ENCODE results near the gene BRIP1. TPM values are rescaled to one million over a fixed set of nuclear protein-coding genes. Genes with fewer than 3 reads are reported as not detected.

BRIP1 gene
- total and polyA plus RNA-seq, 10 of the 15 experiments (the other 5 are each of a cell fraction or from before 2014, with no cell fraction given), result 4.0 to 24.2 (median 12.8) TPM

DNA sequence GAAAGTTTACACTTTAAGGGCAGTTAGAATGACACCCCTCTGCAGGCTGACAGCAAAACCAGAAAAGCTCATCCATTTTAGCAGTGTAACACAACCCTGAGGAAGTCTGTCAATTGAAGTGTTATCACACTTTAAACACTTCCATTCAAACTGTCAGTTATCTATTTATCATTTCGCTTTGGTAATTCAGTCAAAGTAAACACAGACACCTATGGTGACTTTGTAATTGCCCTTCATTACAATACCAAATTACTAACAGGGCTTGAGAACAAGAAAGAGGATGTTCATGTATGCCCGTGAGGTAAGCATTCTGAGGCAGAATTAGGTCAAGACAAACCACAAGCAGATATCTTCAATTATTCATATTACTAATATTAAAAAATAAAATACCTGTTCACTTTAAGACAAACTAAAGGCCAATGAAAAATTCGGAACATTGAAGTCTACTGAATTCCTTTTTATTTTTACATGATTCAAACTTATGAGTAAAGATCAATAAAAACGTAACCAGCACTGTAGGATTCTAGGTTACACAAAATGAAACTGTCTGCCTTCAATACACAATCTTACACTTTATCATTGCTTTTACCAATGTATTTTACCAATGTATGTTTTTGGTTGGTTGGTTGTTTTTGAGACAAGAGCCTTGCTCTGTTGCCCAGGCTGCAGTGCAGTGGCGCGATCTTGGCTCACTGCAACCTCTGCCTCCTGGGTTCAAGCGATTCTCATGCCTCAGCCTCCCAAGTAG, 57.1 kb downstream of the BRIP1 start:
- RAD21 ChIA-PET (ENCODE audit: unreplicated experiment), result interaction anchor here (1.0 to 1.6 kb wide), 7 partner anchors 9 to 30 kb away, joined by 3 to 9 read pairs (median 3); no protein-coding TSS in a partner anchor
- no peak overlapping the region for H3K4me3 ChIP-seq
- peaks cover 0 to 4% of the 10 kb centered on the region in 2 experiments; a peak in 3 of 4 replicates for H3K36me3 ChIP-seq (ENCODE audit: control insufficient read depth in 2 of 2, insufficient read depth in 2 of 2, low read length in 1 of 2)
- intact Hi-C loops (cut with micrococcal nuclease; ENCODE audit: unreplicated experiment), result no loop called here
- H3K4me2 ChIP-seq (ENCODE audit: control insufficient read depth, insufficient read depth), result no peak overlapping the region
- no peaks in the 10 kb centered on the region for H3K9me3 ChIP-seq (replicated peaks; ENCODE audit: control insufficient read depth, insufficient read depth, low read length)
- no TSS peak for BruUV-seq (replicated peaks)
- FAIRE-seq (peak; percentile 68), DNase-seq (ENCODE audit: low read depth, low spot score) (no peak), ATAC-seq (peak; percentile 63; the same call in 2 of the 3 replicates)
- peak overlapping the region; percentile 46 for H2AFZ ChIP-seq (ENCODE audit: control insufficient read depth, low read depth, low read length)
- peak overlapping the region; percentile 15; the same call in 1 of the 2 replicates for H3K27ac ChIP-seq (ENCODE audit: control insufficient read depth, insufficient read depth)
- POLR2A ChIA-PET, result interaction anchor here (0.8 to 1.0 kb wide), 3 partner anchors 8 to 76 kb away, joined by 3 to 5 read pairs (median 4); no protein-coding TSS in a partner anchor
- CTCF ChIA-PET, result interaction anchor here (0.9 to 1.9 kb wide), 3 partner anchors 10 to 30 kb away, joined by 4 to 6 read pairs (median 5); no protein-coding TSS in a partner anchor
- no peaks in the 10 kb centered on the region for H3K27me3 ChIP-seq (replicated peaks in 1 of 2; ENCODE audit: control insufficient read depth in 2 of 2, insufficient read depth in 2 of 2, low read length in 1 of 2)
- no peaks in the 10 kb centered on the region for H4K20me1 ChIP-seq (ENCODE audit: control insufficient read depth, insufficient read depth)
- no peaks in the 10 kb centered on the region for H3K79me2 ChIP-seq (ENCODE audit: control insufficient read depth, insufficient read depth, low read length)
- in situ Hi-C loops (cut with MboI), result no loop called here
- 51% methylated on average over 7 of the region's 7 CpGs for WGBS (ENCODE audit: insufficient coverage, insufficient replicate concordance, low lambda C conversion rate, missing lambda C conversion rate)
- no peak overlapping the region for H3K9ac ChIP-seq (ENCODE audit: control insufficient read depth, insufficient read depth, low read length)
- no peaks in the 10 kb centered on the region for H3K4me1 ChIP-seq (ENCODE audit: control insufficient read depth, insufficient read depth, low read length)
- TF ChIP-seq CHD4 (IDR thresholded peaks at IDR 0.05) (no peak), RUNX3 (IDR thresholded peaks at IDR 0.05; ENCODE audit: low read length) (peak; percentile 60; the same call in 1 of the 2 replicates), MTA2 (IDR thresholded peaks at IDR 0.05; ENCODE audit: low read depth) (peak; percentile 49; the same call in 1 of the 2 replicates), JUNB (IDR thresholded peaks at IDR 0.05) (peak; percentile 37), EP300 (IDR thresholded peaks at IDR 0.05; ENCODE audit: borderline replicate concordance in 1 of 2, control insufficient read depth in 1 of 2, low read depth in 2 of 2, low read length in 2 of 2) (peak in 1 of 2 experiments; percentile 15; a peak in 1 of 4 replicates), KAT2A (conservative IDR thresholded peaks at IDR 0.05; ENCODE audit: control insufficient read depth, low read depth, low read length) (no peak), ETV6 (conservative IDR thresholded peaks at IDR 0.05 in 1 of 2, IDR thresholded peaks at IDR 0.05 in 1 of 2; ENCODE audit: borderline replicate concordance in 1 of 2, low read depth in 1 of 2) (peak in 1 of 2 experiments; percentile 18; a peak in 1 of 4 replicates)
- TF ChIP-seq, protein P1, sequence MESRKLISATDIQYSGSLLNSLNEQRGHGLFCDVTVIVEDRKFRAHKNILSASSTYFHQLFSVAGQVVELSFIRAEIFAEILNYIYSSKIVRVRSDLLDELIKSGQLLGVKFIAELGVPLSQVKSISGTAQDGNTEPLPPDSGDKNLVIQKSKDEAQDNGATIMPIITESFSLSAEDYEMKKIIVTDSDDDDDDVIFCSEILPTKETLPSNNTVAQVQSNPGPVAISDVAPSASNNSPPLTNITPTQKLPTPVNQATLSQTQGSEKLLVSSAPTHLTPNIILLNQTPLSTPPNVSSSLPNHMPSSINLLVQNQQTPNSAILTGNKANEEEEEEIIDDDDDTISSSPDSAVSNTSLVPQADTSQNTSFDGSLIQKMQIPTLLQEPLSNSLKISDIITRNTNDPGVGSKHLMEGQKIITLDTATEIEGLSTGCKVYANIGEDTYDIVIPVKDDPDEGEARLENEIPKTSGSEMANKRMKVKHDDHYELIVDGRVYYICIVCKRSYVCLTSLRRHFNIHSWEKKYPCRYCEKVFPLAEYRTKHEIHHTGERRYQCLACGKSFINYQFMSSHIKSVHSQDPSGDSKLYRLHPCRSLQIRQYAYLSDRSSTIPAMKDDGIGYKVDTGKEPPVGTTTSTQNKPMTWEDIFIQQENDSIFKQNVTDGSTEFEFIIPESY (IDR thresholded peaks at IDR 0.05), result peak; percentile 39; the same call in 1 of the 2 replicates
- TF ChIP-seq, protein P2, sequence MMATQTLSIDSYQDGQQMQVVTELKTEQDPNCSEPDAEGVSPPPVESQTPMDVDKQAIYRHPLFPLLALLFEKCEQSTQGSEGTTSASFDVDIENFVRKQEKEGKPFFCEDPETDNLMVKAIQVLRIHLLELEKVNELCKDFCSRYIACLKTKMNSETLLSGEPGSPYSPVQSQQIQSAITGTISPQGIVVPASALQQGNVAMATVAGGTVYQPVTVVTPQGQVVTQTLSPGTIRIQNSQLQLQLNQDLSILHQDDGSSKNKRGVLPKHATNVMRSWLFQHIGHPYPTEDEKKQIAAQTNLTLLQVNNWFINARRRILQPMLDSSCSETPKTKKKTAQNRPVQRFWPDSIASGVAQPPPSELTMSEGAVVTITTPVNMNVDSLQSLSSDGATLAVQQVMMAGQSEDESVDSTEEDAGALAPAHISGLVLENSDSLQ (IDR thresholded peaks at IDR 0.05), result peak; percentile 68; the same call in 1 of the 2 replicates
- SMC1A ChIA-PET (ENCODE audit: uncharacterized antibody, unreplicated experiment), result interaction anchor here (0.5 to 2.5 kb wide), 6 partner anchors 9 to 178 kb away, joined by 3 to 15 read pairs (median 4); no protein-coding TSS in a partner anchor
